ENCODE data around the gene COL5A1. TPM values are rescaled to one million over a fixed set of nuclear protein-coding genes. Genes with fewer than 3 reads are reported as not detected.

The COL5A1 gene
- total and polyA plus RNA-seq, 2 experiments from 2014 or later: 2.5 to 13.1 TPM

DNA sequence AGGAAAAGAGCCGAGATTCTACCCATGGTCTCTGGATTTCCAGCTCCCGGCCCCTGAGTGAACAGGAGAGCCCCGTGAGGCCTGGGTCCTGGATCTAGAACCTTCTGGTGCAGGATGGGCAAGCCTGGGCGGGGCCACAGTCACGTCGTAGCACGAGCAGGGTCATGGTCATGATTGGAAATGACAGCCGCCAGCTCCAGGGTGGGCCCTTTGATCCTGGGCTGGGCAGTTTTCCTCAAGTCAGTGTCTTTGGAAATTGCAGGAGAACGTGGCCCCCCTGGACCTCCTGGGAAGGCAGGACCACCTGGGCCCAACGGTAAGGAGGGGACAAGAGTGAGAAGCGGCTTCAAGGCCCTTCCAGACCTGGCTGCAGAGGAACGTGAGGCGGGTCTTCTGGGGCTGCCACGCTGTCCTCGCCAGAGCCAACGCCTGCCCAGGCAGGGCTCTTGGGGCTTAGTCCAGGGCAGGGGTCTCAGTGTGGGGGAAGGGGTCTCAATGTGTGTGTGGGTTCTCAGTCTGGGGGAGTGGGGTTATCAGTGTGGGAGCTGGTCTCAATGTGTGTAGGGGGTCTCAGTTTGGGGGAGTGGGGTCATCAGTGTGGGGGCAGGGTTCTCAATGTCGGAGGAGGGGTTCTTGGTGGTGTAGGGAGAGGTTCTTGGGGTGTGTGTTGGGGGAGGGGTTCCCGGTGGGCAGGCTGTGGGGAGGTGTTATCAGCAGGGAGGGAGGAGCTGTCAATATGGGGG lies 241.6 kb downstream of the COL5A1 start:
- Mint-ChIP-seq H3K9me3 (no peaks in the 10 kb centered on the region), H3K36me3 (ENCODE audit: low read depth) (no peaks in the 10 kb centered on the region)

More for the DNA sequence above, 241.6 kb downstream of the COL5A1 start:
- no peaks in the 10 kb centered on the region for H3K4me1 Mint-ChIP-seq
- TF ChIP-seq JUNB (IDR thresholded peaks at IDR 0.05; ENCODE audit: unreplicated experiment) (no peak), NANOG (IDR thresholded peaks at IDR 0.05; ENCODE audit: borderline replicate concordance) (no peak), ZNF114 (CRISPR knock-in tag; IDR thresholded peaks at IDR 0.05) (no peak), EZH2 (IDR thresholded peaks at IDR 0.05; ENCODE audit: low read depth, unreplicated experiment) (no peak), ZNF331 (CRISPR knock-in tag; IDR thresholded peaks at IDR 0.05; ENCODE audit: low read depth) (no peak), STAT1 (IDR thresholded peaks at IDR 0.05; ENCODE audit: unreplicated experiment) (no peak), CREB1 (CRISPR knock-in tag; IDR thresholded peaks at IDR 0.05; ENCODE audit: low read depth) (no peak), POLR2AphosphoS5 (IDR thresholded peaks at IDR 0.05; ENCODE audit: low read depth) (no peak), EZH2phosphoT487 (IDR thresholded peaks at IDR 0.05; ENCODE audit: unreplicated experiment) (no peak)
- TF ChIP-seq, protein P1, sequence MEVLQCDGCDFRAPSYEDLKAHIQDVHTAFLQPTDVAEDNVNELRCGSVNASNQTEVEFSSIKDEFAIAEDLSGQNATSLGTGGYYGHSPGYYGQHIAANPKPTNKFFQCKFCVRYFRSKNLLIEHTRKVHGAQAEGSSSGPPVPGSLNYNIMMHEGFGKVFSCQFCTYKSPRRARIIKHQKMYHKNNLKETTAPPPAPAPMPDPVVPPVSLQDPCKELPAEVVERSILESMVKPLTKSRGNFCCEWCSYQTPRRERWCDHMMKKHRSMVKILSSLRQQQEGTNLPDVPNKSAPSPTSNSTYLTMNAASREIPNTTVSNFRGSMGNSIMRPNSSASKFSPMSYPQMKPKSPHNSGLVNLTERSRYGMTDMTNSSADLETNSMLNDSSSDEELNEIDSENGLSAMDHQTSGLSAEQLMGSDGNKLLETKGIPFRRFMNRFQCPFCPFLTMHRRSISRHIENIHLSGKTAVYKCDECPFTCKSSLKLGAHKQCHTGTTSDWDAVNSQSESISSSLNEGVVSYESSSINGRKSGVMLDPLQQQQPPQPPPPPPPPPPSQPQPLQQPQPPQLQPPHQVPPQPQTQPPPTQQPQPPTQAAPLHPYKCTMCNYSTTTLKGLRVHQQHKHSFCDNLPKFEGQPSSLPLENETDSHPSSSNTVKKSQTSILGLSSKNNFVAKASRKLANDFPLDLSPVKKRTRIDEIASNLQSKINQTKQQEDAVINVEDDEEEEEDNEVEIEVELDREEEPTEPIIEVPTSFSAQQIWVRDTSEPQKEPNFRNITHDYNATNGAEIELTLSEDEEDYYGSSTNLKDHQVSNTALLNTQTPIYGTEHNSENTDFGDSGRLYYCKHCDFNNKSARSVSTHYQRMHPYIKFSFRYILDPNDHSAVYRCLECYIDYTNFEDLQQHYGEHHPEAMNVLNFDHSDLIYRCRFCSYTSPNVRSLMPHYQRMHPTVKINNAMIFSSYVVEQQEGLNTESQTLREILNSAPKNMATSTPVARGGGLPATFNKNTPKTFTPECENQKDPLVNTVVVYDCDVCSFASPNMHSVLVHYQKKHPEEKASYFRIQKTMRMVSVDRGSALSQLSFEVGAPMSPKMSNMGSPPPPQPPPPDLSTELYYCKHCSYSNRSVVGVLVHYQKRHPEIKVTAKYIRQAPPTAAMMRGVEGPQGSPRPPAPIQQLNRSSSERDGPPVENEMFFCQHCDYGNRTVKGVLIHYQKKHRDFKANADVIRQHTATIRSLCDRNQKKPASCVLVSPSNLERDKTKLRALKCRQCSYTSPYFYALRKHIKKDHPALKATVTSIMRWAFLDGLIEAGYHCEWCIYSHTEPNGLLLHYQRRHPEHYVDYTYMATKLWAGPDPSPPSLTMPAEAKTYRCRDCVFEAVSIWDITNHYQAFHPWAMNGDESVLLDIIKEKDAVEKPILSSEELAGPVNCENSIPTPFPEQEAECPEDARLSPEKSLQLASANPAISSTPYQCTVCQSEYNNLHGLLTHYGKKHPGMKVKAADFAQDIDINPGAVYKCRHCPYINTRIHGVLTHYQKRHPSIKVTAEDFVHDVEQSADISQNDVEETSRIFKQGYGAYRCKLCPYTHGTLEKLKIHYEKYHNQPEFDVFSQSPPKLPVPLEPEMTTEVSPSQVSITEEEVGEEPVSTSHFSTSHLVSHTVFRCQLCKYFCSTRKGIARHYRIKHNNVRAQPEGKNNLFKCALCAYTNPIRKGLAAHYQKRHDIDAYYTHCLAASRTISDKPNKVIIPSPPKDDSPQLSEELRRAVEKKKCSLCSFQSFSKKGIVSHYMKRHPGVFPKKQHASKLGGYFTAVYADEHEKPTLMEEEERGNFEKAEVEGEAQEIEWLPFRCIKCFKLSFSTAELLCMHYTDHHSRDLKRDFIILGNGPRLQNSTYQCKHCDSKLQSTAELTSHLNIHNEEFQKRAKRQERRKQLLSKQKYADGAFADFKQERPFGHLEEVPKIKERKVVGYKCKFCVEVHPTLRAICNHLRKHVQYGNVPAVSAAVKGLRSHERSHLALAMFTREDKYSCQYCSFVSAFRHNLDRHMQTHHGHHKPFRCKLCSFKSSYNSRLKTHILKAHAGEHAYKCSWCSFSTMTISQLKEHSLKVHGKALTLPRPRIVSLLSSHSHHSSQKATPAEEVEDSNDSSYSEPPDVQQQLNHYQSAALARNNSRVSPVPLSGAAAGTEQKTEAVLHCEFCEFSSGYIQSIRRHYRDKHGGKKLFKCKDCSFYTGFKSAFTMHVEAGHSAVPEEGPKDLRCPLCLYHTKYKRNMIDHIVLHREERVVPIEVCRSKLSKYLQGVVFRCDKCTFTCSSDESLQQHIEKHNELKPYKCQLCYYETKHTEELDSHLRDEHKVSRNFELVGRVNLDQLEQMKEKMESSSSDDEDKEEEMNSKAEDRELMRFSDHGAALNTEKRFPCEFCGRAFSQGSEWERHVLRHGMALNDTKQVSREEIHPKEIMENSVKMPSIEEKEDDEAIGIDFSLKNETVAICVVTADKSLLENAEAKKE (CRISPR knock-in tag; IDR thresholded peaks at IDR 0.05): no peak
- TF ChIP-seq, protein P2, sequence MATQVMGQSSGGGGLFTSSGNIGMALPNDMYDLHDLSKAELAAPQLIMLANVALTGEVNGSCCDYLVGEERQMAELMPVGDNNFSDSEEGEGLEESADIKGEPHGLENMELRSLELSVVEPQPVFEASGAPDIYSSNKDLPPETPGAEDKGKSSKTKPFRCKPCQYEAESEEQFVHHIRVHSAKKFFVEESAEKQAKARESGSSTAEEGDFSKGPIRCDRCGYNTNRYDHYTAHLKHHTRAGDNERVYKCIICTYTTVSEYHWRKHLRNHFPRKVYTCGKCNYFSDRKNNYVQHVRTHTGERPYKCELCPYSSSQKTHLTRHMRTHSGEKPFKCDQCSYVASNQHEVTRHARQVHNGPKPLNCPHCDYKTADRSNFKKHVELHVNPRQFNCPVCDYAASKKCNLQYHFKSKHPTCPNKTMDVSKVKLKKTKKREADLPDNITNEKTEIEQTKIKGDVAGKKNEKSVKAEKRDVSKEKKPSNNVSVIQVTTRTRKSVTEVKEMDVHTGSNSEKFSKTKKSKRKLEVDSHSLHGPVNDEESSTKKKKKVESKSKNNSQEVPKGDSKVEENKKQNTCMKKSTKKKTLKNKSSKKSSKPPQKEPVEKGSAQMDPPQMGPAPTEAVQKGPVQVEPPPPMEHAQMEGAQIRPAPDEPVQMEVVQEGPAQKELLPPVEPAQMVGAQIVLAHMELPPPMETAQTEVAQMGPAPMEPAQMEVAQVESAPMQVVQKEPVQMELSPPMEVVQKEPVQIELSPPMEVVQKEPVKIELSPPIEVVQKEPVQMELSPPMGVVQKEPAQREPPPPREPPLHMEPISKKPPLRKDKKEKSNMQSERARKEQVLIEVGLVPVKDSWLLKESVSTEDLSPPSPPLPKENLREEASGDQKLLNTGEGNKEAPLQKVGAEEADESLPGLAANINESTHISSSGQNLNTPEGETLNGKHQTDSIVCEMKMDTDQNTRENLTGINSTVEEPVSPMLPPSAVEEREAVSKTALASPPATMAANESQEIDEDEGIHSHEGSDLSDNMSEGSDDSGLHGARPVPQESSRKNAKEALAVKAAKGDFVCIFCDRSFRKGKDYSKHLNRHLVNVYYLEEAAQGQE (IDR thresholded peaks at IDR 0.05; ENCODE audit: unreplicated experiment): no peak
- TF ChIP-seq, protein P3, sequence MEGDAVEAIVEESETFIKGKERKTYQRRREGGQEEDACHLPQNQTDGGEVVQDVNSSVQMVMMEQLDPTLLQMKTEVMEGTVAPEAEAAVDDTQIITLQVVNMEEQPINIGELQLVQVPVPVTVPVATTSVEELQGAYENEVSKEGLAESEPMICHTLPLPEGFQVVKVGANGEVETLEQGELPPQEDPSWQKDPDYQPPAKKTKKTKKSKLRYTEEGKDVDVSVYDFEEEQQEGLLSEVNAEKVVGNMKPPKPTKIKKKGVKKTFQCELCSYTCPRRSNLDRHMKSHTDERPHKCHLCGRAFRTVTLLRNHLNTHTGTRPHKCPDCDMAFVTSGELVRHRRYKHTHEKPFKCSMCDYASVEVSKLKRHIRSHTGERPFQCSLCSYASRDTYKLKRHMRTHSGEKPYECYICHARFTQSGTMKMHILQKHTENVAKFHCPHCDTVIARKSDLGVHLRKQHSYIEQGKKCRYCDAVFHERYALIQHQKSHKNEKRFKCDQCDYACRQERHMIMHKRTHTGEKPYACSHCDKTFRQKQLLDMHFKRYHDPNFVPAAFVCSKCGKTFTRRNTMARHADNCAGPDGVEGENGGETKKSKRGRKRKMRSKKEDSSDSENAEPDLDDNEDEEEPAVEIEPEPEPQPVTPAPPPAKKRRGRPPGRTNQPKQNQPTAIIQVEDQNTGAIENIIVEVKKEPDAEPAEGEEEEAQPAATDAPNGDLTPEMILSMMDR (conservative IDR thresholded peaks at IDR 0.05; ENCODE audit: low read depth in 2 of 2): no peak
- TF ChIP-seq, protein P4, sequence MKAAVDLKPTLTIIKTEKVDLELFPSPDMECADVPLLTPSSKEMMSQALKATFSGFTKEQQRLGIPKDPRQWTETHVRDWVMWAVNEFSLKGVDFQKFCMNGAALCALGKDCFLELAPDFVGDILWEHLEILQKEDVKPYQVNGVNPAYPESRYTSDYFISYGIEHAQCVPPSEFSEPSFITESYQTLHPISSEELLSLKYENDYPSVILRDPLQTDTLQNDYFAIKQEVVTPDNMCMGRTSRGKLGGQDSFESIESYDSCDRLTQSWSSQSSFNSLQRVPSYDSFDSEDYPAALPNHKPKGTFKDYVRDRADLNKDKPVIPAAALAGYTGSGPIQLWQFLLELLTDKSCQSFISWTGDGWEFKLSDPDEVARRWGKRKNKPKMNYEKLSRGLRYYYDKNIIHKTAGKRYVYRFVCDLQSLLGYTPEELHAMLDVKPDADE (IDR thresholded peaks at IDR 0.05): no peak
- peaks cover 3% of the 10 kb centered on the region for H3K27me3 Mint-ChIP-seq (ENCODE audit: insufficient read depth, low read depth, poor library complexity)
- no peak overlapping the region for H3K27ac ChIP-seq (ENCODE audit: low read depth)
- no peaks in the 10 kb centered on the region for H4K20me1 ChIP-seq (replicated peaks; ENCODE audit: insufficient read depth)
- H3K79me2 ChIP-seq (replicated peaks; ENCODE audit: insufficient read depth): no peaks in the 10 kb centered on the region
- DNase-seq (ENCODE audit: low spot score) (no peak), ATAC-seq (no peak)
- H3K27ac Mint-ChIP-seq: no peak overlapping the region
- no peak overlapping the region for H3K4me2 ChIP-seq
- H3K4me1 ChIP-seq (ENCODE audit: insufficient read depth): no peaks in the 10 kb centered on the region
- no peaks in the 10 kb centered on the region for H3K9me2 ChIP-seq (ENCODE audit: insufficient read depth)
- no peak overlapping the region for H3K4me3 Mint-ChIP-seq
- no peak overlapping the region for H3K4me3 ChIP-seq
- H2AFZ ChIP-seq: no peak overlapping the region
- H3K27me3 ChIP-seq (ENCODE audit: insufficient read depth): no peaks in the 10 kb centered on the region
- no peaks in the 10 kb centered on the region for H3F3A ChIP-seq (replicated peaks; ENCODE audit: low read depth)
- no peaks in the 10 kb centered on the region for H3K36me3 ChIP-seq (ENCODE audit: insufficient read depth)

Measured in GM23338 (cell line).